Ectodermal cell (in vitro differentiated cells): ENCODE results near the gene KBTBD6.
"Not testable (repeated sequence)": the region's sequence is repeated elsewhere in the genome, so short reads cannot be mapped to it uniquely, and the experiment has no call there.

Experiments used
- H3K27ac ChIP-seq: 2 replicates; pipeline ENCODE4 v1.7.0; 2013; ENCODE audit warnings: mild to moderate bottlenecking, low read depth, low read length; ENCODE audit not compliant: insufficient read depth, poor library complexity, severe bottlenecking
- H3K27me3 ChIP-seq: 2 replicates; pipeline ENCODE4 v1.7.0; 2013; ENCODE audit warnings: mild to moderate bottlenecking, low read length; ENCODE audit not compliant: insufficient read depth, control insufficient read depth, poor library complexity, severe bottlenecking
- H3K36me3 ChIP-seq: one replicate; pipeline ENCODE4 v1.7.0; 2013; ENCODE audit warnings: low read length; ENCODE audit not compliant: control insufficient read depth, insufficient read depth
- H3K4me1 ChIP-seq: one replicate; pipeline ENCODE4 v1.7.0; 2013; ENCODE audit warnings: low read length; ENCODE audit not compliant: control insufficient read depth, insufficient read depth
- H3K4me3 ChIP-seq: 2 replicates; pipeline ENCODE4 v1.7.0; 2013; ENCODE audit warnings: low read depth, low read length, control low read depth; ENCODE audit not compliant: insufficient read depth
- H3K9me3 ChIP-seq: 2 replicates; pipeline ENCODE4 v1.7.0; 2013; ENCODE audit warnings: mild to moderate bottlenecking, low read length, moderate library complexity; ENCODE audit not compliant: control insufficient read depth
- WGBS, 2 experiments: methylation state at CpG; one replicate each; pipeline ENCODE4 v1.1.7; 2013; ENCODE audit warnings: missing lambda C conversion rate in 2 of 2; 5-methylcytosine and 5-hydroxymethylcytosine counted together

KBTBD6 gene

DNA sequence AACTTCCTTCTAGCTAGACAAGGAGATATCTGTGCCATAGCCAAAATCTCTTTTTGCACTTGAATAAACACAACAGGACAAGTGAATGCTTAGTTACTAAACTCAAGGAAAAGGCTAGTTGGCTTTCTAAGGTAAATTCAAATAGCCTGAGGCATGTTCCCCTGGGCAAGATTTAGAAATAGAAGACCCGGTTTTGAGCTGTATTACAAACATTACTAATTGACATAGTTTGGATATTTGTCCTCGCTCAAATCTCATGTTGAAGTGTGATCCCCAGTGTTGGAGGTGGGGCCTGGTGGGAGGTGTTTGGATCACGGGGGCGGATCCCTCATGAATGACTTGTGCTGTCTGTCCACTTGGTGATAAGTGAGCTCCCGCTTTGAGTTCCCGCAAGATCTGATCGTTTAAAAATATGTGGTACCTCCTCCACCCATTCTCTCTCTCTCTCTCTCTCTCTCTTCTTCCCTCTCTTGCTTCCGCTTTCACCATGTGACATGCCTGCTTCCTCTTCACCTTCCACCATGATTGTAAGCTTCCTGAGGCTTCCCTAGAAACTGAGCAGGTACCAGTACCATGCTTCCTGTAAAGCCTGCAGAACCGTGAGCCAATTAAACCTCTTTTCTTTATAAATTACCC, 3.9 kb upstream of the KBTBD6 start:
- Histone ChIP-seq H3K27ac (no peak overlapping the region), H3K4me1 (peaks cover 6% of the 10 kb centered on the region), H3K27me3 (no peaks in the 10 kb centered on the region), H3K36me3 (no peaks in the 10 kb centered on the region), H3K9me3 (no peaks in the 10 kb centered on the region), H3K4me3 (no peak overlapping the region)
- 90 to 96% methylated on average over 8 to 9 of the region's 9 CpGs for WGBS, 2 experiments

DNA sequence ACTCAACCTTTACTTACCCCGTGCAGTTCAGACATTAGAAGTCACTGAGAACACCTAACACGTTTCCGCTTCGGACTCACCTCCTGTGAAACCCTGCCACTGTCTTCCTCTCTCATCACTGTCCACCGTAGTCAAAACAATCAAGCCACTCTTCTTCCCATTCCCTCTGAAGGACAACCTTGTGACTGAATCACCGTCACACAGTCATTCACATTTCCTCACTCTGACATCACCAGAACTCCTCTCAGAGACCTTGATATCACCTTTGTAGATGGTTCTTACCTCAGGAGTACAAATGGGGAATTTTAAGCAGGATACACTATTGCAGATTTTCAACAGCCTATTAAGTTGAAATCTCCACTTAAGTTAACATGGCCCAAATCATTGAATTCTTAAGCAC, 1.3 kb upstream of the KBTBD6 start:
- Histone ChIP-seq H3K27ac (no peak overlapping the region), H3K27me3 (no peaks in the 10 kb centered on the region), H3K9me3 (no peaks in the 10 kb centered on the region), H3K4me1 (peaks cover 14% of the 10 kb centered on the region), H3K4me3 (no peak overlapping the region), H3K36me3 (no peaks in the 10 kb centered on the region)
- 93 to 94% methylated on average over 6 of the region's 6 CpGs for WGBS, 2 experiments

DNA sequence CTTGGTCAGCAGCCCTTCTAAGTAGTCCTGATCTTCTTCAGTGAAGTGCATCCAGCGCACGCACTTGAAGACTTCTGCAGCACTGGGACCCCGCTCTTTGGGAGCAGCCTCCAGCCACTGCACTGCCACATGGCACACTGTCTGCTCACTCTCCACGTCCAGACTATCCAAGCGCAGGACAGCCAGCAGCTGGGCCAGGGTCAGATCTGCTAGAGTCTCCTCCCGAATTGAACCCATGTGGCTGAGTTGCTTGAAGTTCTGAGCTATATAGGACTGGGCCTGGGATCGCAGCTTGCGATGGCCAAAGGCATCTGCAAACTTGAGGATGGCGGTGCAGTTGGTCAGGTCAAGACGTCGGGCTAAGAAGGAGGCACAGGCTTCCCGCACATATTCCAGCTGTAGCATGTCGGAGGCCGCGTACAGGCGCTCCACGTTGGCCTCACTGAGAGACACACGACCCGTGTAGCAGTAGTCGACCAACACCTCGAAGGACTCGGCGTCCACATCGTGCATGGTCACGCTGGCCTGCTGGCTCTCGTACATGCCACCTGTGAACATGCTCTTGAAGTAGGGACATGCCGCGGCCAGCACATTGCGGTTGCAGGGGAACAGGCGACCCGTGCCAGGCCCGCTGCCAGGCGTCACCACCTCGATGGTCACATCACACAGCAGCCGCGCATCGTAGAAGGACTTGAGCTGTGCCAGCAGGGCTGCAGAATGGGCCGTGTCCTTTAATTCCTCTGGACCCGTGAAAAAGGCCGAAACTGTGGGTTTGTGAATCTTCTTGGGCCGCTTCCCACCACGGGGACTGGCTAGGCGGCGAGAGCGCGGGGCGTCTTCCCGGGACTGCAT, 716 bp downstream of the KBTBD6 start:
- not testable (repeated sequence) for H3K36me3 ChIP-seq, H3K9me3 ChIP-seq, H3K27ac ChIP-seq, H3K27me3 ChIP-seq
- 49% methylated on average over 48 of the region's 48 CpGs for WGBS, 2 experiments
- peak overlapping the region; percentile 75 for H3K4me3 ChIP-seq
- H3K4me1 ChIP-seq, result peaks cover 14% of the 10 kb centered on the region

DNA sequence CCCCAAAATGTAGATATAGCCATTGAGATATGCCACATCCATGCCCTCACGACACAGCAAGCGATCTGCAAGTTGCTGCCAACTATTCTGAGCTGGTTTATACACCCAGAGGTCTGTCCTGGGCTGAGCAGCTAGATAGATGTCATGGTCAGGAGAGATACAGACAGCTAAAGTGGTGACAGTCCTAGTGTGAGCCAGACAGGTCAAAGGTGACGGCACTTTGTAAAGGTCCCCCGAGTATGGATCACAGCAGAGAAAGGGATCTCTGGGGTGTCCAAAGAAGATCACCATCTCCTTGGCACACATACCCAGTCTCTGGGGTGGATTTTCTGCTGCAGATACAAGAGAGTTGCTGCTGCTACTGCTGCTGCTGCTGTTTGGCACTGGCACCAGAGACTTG, 1.4 kb downstream of the KBTBD6 start:
- H3K27me3 ChIP-seq, H3K36me3 ChIP-seq, H3K27ac ChIP-seq, H3K4me3 ChIP-seq, H3K9me3 ChIP-seq: not testable (repeated sequence)
- WGBS, 2 experiments, result 92 to 93% methylated on average over 4 of the region's 4 CpGs
- H3K4me1 ChIP-seq, result peaks cover 14% of the 10 kb centered on the region

DNA sequence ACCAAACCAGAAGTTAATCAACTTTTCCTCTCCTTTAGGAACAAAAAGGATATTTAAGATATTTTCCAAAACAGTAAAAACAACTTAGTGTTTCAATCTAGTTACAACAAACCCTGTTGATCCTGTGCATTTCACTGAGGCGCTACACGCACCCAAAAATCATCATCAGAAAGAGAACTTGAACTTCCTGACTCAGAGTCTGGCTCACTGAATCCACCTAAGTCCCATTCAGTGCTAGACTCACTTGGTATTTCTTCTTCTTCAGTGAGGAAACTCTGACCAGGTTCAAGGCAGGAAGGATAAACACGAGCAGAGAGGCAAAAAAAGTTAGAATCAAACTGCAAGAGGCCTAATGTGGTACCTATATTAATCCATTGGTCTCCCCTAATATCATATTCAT, 2.2 kb downstream of the KBTBD6 start:
- Histone ChIP-seq H3K27me3 (no peaks in the 10 kb centered on the region), H3K9me3 (no peaks in the 10 kb centered on the region), H3K27ac (no peak overlapping the region), H3K4me3 (no peak overlapping the region), H3K36me3 (no peaks in the 10 kb centered on the region), H3K4me1 (peaks cover 14% of the 10 kb centered on the region)
- WGBS, 2 experiments, result 87 to 90% methylated on average over 3 of the region's 3 CpGs

DNA sequence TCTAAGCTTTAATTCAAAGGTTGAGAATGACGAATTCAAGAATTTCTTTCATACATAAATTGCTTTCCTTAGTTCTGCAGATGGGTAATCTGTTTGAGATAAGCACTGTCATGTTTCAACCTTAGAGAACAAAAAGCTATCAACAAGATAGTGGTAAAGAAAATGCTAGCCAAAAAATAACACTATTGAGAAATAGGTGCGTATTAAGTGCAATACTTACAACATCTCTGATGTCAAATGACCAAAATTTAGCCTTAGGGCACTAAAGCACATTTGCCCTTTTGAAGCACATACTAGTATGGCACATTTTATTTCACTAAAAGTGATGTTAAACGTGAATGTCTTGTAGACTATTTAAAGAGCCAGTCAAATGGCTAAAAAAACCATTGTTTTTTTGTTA, 4.9 kb downstream of the KBTBD6 start:
- H3K27ac ChIP-seq, result no peak overlapping the region
- peaks cover 8% of the 10 kb centered on the region for H3K4me1 ChIP-seq
- H3K36me3 ChIP-seq, result no peaks in the 10 kb centered on the region
- no peaks in the 10 kb centered on the region for H3K9me3 ChIP-seq
- H3K27me3 ChIP-seq, result no peaks in the 10 kb centered on the region
- 90 to 100% methylated on average over 1 to 2 of the region's 3 CpGs for WGBS, 2 experiments
- H3K4me3 ChIP-seq, result no peak overlapping the region

DNA sequence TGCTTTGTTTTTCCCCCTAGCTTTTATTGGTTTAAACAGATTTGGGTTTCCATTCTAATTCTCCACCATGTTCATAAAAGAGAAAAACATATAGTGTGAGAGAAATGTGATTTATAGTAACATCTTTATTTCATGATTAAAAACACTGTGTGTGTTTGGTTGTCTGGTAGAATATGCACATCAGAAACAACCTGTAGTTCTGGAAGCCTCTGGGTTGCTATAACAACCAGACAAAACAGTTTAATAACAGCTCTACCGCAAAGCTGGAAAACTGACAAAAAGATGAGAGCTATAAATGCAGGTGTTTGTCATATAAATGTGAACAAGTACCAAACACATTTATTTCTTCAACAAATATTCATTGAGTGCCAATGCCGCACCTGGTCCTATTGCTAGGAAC, 9.8 kb downstream of the KBTBD6 start:
- H3K36me3 ChIP-seq, result no peaks in the 10 kb centered on the region
- 91 to 98% methylated on average over 1 to 2 of the region's 2 CpGs for WGBS, 2 experiments
- H3K4me1 ChIP-seq, result no peaks in the 10 kb centered on the region
- no peaks in the 10 kb centered on the region for H3K9me3 ChIP-seq
- no peak overlapping the region for H3K27ac ChIP-seq
- H3K4me3 ChIP-seq, result no peak overlapping the region
- H3K27me3 ChIP-seq, result no peaks in the 10 kb centered on the region

DNA sequence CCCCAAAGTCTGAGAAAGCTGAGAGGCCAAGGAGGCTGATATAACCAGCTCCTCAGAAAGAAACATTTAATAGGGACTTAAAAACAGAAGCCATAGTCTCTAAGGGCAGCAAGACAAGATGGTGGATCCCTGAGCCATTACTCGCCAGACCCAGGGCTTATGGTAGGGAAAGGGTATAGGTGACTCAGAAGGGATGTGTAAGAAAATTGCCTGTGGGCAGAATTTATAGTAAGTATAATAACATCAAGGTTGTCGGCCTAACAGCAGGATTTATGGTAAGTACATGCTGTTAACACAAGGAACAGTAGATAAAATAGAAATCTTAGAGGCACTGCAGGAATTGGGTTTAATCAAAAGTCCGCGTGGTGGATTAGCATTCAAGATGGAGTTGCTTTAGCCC, 14.7 kb downstream of the KBTBD6 start:
- H3K9me3 ChIP-seq, result no peaks in the 10 kb centered on the region
- H3K27ac ChIP-seq, result no peak overlapping the region
- H3K36me3 ChIP-seq, result no peaks in the 10 kb centered on the region
- no peaks in the 10 kb centered on the region for H3K4me1 ChIP-seq
- no peaks in the 10 kb centered on the region for H3K27me3 ChIP-seq
- no peak overlapping the region for H3K4me3 ChIP-seq
- WGBS, 2 experiments, result 94 to 95% methylated on average over 4 of the region's 4 CpGs

DNA sequence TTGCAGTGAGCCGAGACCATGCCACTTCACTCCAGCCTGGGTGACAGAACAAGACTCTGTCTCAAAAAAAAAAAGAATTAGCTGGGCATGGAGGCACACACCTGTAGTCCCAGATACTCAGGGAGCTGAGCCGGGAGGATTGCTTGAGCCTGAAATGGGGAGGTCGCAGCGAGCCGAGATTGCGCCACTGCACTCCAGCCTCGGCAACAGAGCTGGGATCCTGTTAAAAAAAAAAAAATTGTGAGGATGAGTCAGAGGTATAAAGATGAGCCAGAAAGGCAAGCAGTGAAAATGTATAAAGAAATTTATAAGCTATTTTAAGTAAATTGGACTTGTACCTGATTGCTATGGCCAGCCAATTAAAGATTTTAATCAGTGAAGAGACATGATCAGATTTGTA, 21.1 kb downstream of the KBTBD6 start:
- no peaks in the 10 kb centered on the region for H3K9me3 ChIP-seq
- 90 to 95% methylated on average over 7 of the region's 7 CpGs for WGBS, 2 experiments
- H3K4me3 ChIP-seq, result no peak overlapping the region
- no peak overlapping the region for H3K27ac ChIP-seq
- H3K4me1 ChIP-seq, result no peaks in the 10 kb centered on the region
- no peaks in the 10 kb centered on the region for H3K27me3 ChIP-seq
- no peaks in the 10 kb centered on the region for H3K36me3 ChIP-seq

DNA sequence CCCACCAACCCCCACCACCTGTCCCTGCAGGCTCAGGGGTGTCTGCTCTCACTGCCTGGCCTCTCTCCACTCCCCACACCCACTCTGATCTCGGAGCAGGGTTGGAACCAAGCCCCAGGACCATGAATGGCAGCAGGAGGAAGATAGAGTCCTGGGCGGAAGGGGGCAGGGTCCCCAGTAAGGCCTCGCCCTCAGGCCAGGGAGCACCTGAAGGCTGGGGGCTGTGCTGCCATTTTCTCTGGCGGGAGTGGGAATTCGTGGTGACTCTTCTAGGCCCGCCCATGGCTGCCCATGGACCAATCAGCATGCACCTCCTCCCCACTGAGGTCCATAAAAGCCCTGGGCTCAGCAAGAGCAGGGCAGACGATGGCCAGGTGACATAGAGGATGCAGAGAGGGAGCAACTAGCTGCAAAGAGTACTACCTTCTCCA, 25.0 kb downstream of the KBTBD6 start:
- H3K36me3 ChIP-seq, result no peaks in the 10 kb centered on the region
- 89% methylated on average over 7 of the region's 7 CpGs for whole genome bisulfite sequencing, 2 experiments
- H3K4me1 ChIP-seq, result no peaks in the 10 kb centered on the region
- H3K27ac ChIP-seq, result no peak overlapping the region
- H3K9me3 ChIP-seq, result no peaks in the 10 kb centered on the region
- no peak overlapping the region for H3K4me3 ChIP-seq
- H3K27me3 ChIP-seq, result no peaks in the 10 kb centered on the region
